NOMO-1 treated with DMSO at 0.1 percent for 48 hours (cell line): Measurements from ENCODE around the gene AKT2.
"Not testable (repeated sequence)": the region's sequence is repeated elsewhere in the genome, so short reads cannot be mapped to it uniquely, and the experiment has no call there.

Experiments used
- DNase-seq: peaks from one replicate; lab custom pipeline; 2025; ENCODE audit not compliant: unreplicated experiment; lab: John Stamatoyannopoulos, UW

Gene AKT2

GRCh38 chr19:40284501-40285352 is at the start of gene AKT2:
Gene AKT2 (minus strand): TSS chr19:40285345. CDS start chr19:40265267, 20,078 bp downstream.
- DNase-seq, result peak; percentile 77

DNA sequence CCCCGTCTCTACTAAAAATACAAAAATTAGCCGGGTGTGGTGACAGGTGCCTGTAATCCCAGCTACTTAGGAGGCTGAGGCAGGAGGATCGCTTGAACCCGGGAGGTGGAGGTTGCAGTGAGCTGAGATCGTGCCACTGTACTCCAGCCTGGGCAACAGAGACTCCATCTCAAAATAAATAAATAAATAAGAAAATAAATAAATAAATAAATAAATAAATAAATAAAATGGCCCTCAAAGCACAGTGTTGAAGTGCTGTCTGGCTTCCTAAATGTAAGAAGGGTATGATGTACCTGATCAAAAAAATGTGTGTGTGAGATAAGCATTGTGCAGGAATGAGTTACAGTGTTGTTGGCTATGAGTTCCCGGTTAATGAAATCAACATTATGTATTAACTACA is 47.9 kb upstream of the AKT2 start:
- DNase-seq, result not testable (repeated sequence)

DNA sequence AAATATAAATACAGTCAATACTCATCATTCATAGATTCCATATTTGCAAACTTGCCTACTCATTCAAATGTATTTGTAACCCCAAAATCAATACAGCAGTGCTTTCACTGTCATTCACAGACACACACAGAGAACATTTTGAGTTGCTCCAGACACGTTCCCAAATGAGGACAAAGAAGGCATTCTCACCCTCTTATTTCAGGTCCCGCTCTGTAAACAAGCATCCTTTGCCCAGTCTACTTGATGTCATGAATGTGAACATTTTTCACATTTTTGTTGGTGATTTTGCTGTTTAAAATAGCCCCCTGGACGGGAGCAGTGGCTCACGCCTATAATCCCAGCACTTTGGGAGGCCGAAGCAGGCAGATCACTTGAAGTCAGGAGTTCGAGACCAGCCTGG is 47.5 kb upstream of the AKT2 start:
- DNase-seq, result no peak

DNA sequence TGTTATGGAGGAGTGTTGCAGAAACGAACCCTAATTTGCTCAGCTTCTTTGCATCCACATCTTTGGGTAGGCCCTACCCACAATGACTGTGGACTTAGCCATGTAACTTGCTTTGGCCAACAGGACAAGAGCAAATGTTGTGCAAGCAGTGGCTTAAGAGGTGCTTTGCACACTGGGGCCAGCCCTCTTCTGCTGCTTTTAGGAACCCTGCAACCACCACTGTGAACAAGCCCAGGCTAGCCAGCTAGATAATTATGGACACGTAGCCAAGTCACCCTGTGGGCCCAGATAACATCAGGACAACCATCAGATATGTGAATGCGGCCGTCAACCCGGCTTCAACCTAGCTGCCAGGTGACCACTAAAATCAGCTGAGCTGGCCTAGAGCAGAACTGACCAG is 45.9 kb upstream of the AKT2 start:
- DNase-seq, result peak; percentile 77

- no peak for DNase-seq
These were observed 41.1 kb upstream of the AKT2 start for GRCh38 chr19:40326201-40326600.

DNA sequence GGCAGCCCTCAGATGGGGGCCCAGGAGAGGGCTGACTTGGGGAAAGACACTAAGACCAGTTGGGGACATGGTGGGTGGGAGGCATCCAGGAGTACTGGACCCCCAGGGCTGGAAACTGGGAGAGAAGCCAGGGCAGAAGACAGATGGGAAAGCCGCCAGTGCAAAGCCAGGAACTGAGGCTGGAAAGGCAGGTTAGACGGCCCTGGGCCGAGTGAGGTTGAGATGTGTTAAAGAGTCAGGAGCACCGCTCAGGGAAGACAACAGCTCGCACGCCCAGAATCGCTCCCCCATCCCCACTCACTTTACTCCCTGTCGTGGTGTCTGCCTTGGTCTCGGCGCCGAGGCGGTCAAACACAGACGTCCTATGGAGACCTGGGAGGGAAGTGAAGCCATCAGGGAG is 38.6 kb upstream of the AKT2 start:
- no peak for DNase-seq

GRCh38 chr19:40322951-40323615 is 37.9 kb upstream of the AKT2 start:
- DNase-seq, result no peak

GRCh38 chr19:40322271-40322610 is 37.1 kb upstream of the AKT2 start:
- no peak for DNase-seq

- DNase-seq, result no peak
These were observed 36.6 kb upstream of the AKT2 start for GRCh38 chr19:40321566-40322270.

DNA sequence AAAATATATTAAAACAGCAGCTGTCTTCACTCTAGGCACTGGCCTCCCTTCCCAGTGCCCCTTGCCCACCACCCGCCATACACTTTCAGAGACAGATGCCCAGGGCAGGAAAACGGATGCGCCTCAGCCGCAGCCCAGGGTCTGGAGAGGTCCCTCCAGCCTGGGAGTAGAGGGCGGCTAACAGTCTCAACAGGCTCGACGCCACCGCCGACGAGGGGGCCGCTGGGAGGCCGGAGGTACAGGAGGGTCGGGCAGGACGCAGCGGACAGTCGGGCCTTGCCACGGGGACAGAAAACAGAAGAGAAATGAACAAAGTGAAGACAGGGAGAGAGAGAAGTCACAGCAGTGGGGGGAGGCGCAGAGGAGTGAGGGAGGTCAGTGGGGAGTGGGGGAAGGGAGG is 35.9 kb upstream of the AKT2 start:
- no peak for DNase-seq

- DNase-seq, result no peak
These were observed 35.4 kb upstream of the AKT2 start for GRCh38 chr19:40320558-40320935.

DNA sequence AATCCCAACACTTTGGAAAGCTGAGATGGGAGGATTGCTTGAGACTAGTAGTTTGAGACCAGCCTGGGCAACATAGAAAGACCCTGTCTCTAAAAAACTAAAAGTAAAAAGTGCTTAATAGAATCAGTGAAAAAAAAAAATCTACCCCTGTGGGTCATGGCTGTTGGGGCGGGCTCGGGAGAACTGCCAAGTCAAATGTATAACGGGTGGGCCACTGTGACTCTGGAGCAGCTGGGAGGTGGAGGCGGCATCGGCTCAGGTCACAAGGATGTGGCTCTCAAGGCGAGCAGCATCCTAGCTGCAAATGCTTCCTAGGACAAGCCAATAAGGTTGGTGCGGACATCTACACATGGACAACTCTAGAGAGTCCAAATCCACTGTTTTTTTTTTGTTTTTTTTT is 32.2 kb upstream of the AKT2 start:
- no peak for DNase-seq

- no peak for DNase-seq
These were observed 30.8 kb upstream of the AKT2 start for GRCh38 chr19:40315812-40316470.

GRCh38 chr19:40314656-40315055 is 29.5 kb upstream of the AKT2 start:
- peak; percentile 57 for DNase-seq

DNA sequence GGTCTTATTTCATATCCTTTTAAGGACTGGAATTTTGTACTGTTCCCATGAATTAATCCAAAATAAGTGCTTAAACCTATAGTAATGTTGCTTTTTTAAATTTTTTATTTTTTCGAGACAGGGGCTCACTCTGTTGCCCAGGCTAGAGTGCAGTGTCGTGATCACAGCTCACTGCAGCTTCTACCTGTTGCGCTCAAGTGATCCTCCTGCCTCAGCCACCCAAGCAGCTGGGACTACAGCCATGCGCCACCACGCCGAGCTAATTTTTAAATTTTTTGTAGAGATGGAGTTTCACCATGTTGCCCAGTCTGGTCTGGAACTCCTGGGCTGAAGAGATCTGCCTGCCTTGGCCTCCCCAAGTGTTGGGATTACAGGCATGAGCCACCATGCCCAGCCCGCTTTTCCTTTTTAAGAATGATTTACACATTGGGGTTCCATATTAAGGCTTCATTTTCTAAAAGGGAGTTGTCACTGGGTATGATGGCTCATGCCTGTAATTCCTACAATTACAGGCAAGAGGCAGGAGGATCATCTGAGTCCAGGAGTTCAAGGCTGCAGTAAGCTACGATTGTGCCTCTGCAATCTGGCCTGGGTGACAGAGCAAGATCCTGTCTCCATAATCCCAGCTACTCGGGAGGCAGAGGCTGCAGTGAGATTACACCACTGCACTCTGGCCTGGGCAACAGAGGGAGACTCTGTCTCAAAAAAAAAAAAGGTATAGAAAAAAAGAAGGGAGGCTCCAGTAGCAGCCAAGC is 28.3 kb upstream of the AKT2 start:
- DNase-seq, result no peak

GRCh38 chr19:40312533-40312932 is 27.4 kb upstream of the AKT2 start:
- no peak for DNase-seq

- no peak for DNase-seq
These were observed 24.5 kb upstream of the AKT2 start for GRCh38 chr19:40309666-40310065.

DNA sequence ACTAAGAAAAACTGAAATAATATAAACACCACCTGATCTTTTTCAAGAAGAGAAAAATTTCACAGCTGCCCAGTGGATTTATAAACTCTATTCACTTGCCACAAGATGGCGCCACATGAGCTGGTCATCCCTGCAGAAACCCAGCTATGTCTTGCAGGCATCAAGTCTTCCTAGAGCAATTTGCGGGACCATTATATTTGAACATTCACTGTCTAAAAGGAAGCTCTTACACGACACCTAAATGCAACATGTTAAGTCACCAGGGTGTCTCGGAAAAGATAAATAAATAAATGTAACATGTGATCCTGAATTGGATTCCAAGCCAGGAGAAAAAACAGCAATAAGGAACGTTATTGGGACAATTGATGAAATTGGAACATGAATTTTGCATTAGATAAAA is 20.3 kb upstream of the AKT2 start:
- peak; percentile 83 for DNase-seq

DNA sequence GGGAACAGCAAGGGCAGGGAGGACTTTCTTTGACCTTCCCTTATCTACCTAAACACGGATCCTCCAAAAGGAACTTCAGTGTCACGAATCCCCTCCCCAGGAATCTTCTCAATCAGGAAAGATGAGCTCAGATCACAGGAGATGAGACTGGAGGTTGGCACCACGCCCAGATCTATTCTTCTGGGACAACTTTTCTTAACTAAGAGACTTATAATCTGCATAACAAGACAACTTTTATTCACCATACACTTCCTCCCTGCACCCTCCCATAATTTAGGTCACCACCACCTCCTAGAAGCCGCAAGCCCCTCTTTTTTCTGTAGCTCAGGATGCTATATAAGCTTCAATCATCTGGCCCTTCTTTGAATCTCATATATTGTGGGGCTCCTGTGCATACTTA is 19.2 kb upstream of the AKT2 start:
- no peak for DNase-seq

- DNase-seq, result no peak
These were observed 18.6 kb upstream of the AKT2 start for GRCh38 chr19:40303765-40304164.
